ENCODE data around the gene GSTA2. TPM values are rescaled to one million over a fixed set of nuclear protein-coding genes. Genes with fewer than 3 reads are reported as not detected.

Gene GSTA2
- total RNA-seq, 1 experiment from 2014 or later = not detected

DNA sequence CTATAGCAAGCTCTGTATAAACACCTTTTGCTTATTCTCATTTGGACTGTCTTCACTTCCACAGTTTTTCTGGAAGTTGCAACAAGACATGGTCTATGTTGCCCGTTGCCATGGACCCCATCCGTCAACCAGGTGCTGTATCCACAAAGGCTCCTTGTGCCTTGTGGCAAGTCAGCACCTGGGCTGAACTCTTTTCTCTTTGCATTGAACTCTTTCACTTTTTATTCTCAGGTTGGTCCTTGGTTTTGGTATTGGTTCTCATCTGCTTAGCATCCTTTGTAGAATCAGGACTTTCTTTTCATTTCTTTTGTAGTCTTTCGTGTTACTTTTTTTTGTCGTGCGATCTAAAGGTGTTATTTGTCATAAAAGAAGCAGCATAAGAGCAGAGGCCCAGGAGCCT lies 45.4 kb upstream of the GSTA2 start:
- H3K27ac ChIP-seq (ENCODE audit: insufficient read length, low read depth, low read length) = no peak overlapping the region
- no peak overlapping the region for H3T11ph ChIP-seq (ENCODE audit: low read length)
- TF ChIP-seq, protein P1, sequence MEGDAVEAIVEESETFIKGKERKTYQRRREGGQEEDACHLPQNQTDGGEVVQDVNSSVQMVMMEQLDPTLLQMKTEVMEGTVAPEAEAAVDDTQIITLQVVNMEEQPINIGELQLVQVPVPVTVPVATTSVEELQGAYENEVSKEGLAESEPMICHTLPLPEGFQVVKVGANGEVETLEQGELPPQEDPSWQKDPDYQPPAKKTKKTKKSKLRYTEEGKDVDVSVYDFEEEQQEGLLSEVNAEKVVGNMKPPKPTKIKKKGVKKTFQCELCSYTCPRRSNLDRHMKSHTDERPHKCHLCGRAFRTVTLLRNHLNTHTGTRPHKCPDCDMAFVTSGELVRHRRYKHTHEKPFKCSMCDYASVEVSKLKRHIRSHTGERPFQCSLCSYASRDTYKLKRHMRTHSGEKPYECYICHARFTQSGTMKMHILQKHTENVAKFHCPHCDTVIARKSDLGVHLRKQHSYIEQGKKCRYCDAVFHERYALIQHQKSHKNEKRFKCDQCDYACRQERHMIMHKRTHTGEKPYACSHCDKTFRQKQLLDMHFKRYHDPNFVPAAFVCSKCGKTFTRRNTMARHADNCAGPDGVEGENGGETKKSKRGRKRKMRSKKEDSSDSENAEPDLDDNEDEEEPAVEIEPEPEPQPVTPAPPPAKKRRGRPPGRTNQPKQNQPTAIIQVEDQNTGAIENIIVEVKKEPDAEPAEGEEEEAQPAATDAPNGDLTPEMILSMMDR (conservative IDR thresholded peaks at IDR 0.05) = no peak
- H3K27me3 ChIP-seq (ENCODE audit: insufficient read depth, low read length) = no peaks in the 10 kb centered on the region
- no CpG with 5 or more reads among the region's 5 CpGs for WGBS (ENCODE audit: extremely low coverage, insufficient read length, low lambda C conversion rate)
- H2BK120ac ChIP-seq (ENCODE audit: low read depth, low read length, poor library complexity, severe bottlenecking) = no peak overlapping the region
- H3K9me3 ChIP-seq (ENCODE audit: control insufficient read depth, low read depth, low read length) = no peaks in the 10 kb centered on the region
- Mint-ChIP-seq H3K36me3 (ENCODE audit: insufficient read depth in 1 of 3, low read depth in 3 of 3) (no peaks in the 10 kb centered on the region), H3K27ac (no peak overlapping the region), H3K4me1 (peaks cover 3% of the 10 kb centered on the region in 2 experiments), H3K4me3 (no peak overlapping the region), H3K9me3 (no peaks in the 10 kb centered on the region), H3K27me3 (ENCODE audit: low read depth) (no peaks in the 10 kb centered on the region; the same call in 1 of the 2 replicates)
- no peaks in the 10 kb centered on the region for H3K23me2 ChIP-seq (ENCODE audit: insufficient read length, low read depth, low read length, poor library complexity, severe bottlenecking)
- no peak overlapping the region for H2AFZ ChIP-seq (ENCODE audit: low read length)
- H2BK20ac ChIP-seq (ENCODE audit: low read depth, low read length, poor library complexity, severe bottlenecking) = no peak overlapping the region
- no peak overlapping the region for H4K8ac ChIP-seq (replicated peaks; ENCODE audit: insufficient read length, low read depth, low read length)
- H3K9ac ChIP-seq (ENCODE audit: extremely low read depth, insufficient read length, low read length) = no peak overlapping the region
- no peak overlapping the region for H4K91ac ChIP-seq (ENCODE audit: insufficient read length, low read depth, low read length)
- no peaks in the 10 kb centered on the region for H3K4me1 ChIP-seq (ENCODE audit: insufficient read depth, low read length)
- no peak overlapping the region for H2BK12ac ChIP-seq (ENCODE audit: insufficient read length, low read depth, low read length)
- H4K20me1 ChIP-seq (ENCODE audit: control insufficient read depth, insufficient read depth, insufficient read length) = no peaks in the 10 kb centered on the region
- H3K14ac ChIP-seq (ENCODE audit: insufficient read depth, low read length) = no peak overlapping the region
- H3K4ac ChIP-seq (ENCODE audit: low read depth, low read length) = no peak overlapping the region
- no peaks in the 10 kb centered on the region for H3K79me1 ChIP-seq (ENCODE audit: insufficient read depth, low read depth, low read length, poor library complexity, severe bottlenecking)
- no peak overlapping the region for H3K23ac ChIP-seq (ENCODE audit: insufficient read length, low read depth, low read length)
- no peak overlapping the region for H3K4me2 ChIP-seq (ENCODE audit: insufficient read depth, insufficient read length, low read length)
- no peak overlapping the region for H4K5ac ChIP-seq (ENCODE audit: insufficient read length, low read depth, low read length)
- H3K56ac ChIP-seq (ENCODE audit: insufficient read length, low read depth, low read length) = no peak overlapping the region
- H2AK5ac ChIP-seq (ENCODE audit: insufficient read length, low read length) = no peak overlapping the region
- no peak overlapping the region for H3K18ac ChIP-seq (ENCODE audit: insufficient read length, low read depth, low read length)
- no peak overlapping the region for H2BK15ac ChIP-seq (ENCODE audit: low read depth, low read length)
- H3K79me2 ChIP-seq (ENCODE audit: insufficient read depth, low read length) = no peaks in the 10 kb centered on the region
- no peak overlapping the region for H2BK5ac ChIP-seq (ENCODE audit: insufficient read length, low read length)
- no peak for DNase-seq
